GM10266 (cell line): ENCODE measurements around the gene HMGCS2.

Source experiments
- DNase-seq: peaks from one replicate; pipeline ENCODE4 v3.0.0; 2012; ENCODE audit errors: extremely low spot score
- TF ChIP-seq, protein P1 (sequence below): IDR thresholded peaks from 2 replicates; pipeline ENCODE4 v1.5.1; 2012; ENCODE audit warnings: mild to moderate bottlenecking, low read depth; ENCODE audit not compliant: control insufficient read depth, insufficient read depth; ENCODE audit errors: missing control alignments

The HMGCS2 gene

GRCh38 chr1:119781434-119782210, 12.9 kb upstream of the HMGCS2 start:
- no peak for DNase-seq
- TF ChIP-seq, protein P1, sequence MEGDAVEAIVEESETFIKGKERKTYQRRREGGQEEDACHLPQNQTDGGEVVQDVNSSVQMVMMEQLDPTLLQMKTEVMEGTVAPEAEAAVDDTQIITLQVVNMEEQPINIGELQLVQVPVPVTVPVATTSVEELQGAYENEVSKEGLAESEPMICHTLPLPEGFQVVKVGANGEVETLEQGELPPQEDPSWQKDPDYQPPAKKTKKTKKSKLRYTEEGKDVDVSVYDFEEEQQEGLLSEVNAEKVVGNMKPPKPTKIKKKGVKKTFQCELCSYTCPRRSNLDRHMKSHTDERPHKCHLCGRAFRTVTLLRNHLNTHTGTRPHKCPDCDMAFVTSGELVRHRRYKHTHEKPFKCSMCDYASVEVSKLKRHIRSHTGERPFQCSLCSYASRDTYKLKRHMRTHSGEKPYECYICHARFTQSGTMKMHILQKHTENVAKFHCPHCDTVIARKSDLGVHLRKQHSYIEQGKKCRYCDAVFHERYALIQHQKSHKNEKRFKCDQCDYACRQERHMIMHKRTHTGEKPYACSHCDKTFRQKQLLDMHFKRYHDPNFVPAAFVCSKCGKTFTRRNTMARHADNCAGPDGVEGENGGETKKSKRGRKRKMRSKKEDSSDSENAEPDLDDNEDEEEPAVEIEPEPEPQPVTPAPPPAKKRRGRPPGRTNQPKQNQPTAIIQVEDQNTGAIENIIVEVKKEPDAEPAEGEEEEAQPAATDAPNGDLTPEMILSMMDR: no peak

GRCh38 chr1:119779869-119780356, 11.2 kb upstream of the HMGCS2 start:
- DNase-seq: no peak
- TF ChIP-seq, protein P1: no peak

DNA sequence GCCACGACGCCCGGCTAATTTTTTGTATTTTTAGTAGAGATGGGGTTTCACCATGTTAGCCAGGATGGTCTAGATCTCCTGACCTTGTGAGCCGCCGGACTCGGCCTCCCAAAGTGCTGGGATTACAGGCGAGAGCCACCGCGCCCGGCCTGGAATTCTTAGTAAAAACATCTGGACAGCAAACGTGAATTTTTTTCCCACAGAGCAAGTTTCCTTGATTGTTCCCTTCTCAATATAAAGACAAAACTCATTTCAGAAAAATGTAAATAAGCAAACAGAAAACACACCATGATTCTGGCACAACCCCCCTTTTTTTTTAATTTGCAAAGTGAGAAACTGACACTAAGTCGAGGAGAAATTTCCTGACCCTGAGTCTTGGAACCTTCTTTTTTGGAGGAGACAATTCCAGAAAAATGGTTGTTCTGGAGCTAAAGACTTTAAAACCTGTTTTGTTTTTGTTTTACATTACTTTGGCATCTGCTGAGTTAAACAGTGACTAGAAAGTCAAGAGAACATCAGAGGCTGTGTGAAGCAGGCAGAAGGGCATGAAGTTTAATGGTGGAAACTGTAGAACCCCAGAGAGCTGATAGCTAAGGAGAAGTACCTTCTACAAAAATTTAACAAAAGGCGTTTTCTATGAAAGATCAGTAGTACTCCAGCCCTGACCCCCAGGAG, 10.3 kb upstream of the HMGCS2 start:
- DNase-seq: no peak
- TF ChIP-seq, protein P1: no peak

- TF ChIP-seq, protein P1: no peak
- no peak for DNase-seq
Measured at GRCh38 chr1:119778359-119778758, 9.7 kb upstream of the HMGCS2 start.

DNA sequence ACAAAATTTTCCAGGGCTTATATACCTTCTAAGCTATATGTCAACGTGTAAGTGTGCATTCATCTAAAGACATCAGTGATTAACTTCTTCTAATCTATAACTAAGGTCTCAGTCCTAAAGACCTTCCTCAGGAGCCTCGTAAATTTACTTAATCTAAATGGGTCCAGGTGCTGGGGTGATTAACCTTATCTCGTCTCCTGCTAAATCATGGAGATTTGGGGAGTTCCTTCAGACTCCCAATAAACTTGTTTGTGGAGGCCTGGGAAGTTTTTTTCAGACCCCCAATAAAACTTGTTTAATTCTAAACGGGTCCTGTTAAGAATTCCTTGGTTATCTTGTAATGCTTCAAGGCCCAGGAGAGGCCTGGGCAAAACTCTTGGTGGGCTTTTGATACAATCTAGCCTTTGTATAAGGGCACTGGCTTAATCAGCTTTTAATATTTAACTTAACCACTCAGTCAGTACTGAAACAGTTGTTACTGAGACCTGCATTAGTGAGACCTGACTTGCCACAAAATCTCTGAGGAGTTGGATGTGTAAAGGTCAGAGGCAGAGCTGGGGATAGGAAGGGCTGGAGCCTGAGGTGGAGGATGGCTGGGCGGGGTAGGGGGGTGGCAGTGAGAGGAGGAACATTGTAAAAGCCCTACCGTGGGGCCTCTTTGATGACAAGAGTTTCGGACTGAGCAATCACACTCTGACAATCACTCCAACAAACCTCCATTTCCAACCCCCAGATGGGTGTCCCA, 6.2 kb upstream of the HMGCS2 start:
- TF ChIP-seq, protein P1: no peak

GRCh38 chr1:119773711-119774241, 5.1 kb upstream of the HMGCS2 start:
- DNase-seq: no peak
- TF ChIP-seq, protein P1: no peak

More for the DNA sequence above, 6.2 kb upstream of the HMGCS2 start:
- DNase-seq: no peak

- TF ChIP-seq, protein P1: no peak
- no peak for DNase-seq
Measured at GRCh38 chr1:119772298-119772697, 3.6 kb upstream of the HMGCS2 start.
